CD4-positive, alpha-beta memory T cell (primary cell): Measurements from ENCODE around the gene C2CD4C. TPM values are rescaled to one million over a fixed set of nuclear protein-coding genes. Genes with fewer than 3 reads are reported as not detected.
"Not testable (repeated sequence)": the region's sequence is repeated elsewhere in the genome, so short reads cannot be mapped to it uniquely, and the experiment has no call there.

Source experiments
- CTCF ChIA-PET: fragments of 350-600 bp; sonication (Branson Sonifier 250); formaldehyde crosslinking; loops from one replicate; lab custom pipeline; 2021; ENCODE audit warnings: inconsistent platforms; ENCODE audit not compliant: partially characterized antibody; lab: Charles Lee
- POLR2A ChIA-PET: fragments of 350-600 bp; sonication (Branson Sonifier 250); formaldehyde crosslinking; loops from one replicate; lab custom pipeline; 2021; ENCODE audit not compliant: partially characterized antibody; lab: Charles Lee
- DNase-seq, 5 donors: peaks; one replicate each; pipeline versions ENCODE4 v3.0.0 to v3.0.0-alpha.2; 2020 to 2022; ENCODE audit warnings: mixed read lengths in 1 of 5
- H3K27ac ChIP-seq: one replicate; pipeline ENCODE4 v1.7.0; 2013; ENCODE audit warnings: low read depth, low read length
- H3K27me3 ChIP-seq: 2 replicates; pipeline ENCODE4 v1.7.0; 2013; ENCODE audit warnings: mild to moderate bottlenecking, low read length, moderate library complexity; ENCODE audit not compliant: insufficient read depth
- H3K36me3 ChIP-seq: 2 replicates; pipeline ENCODE4 v1.7.0; 2013; ENCODE audit warnings: mild to moderate bottlenecking, low read length, moderate library complexity; ENCODE audit not compliant: insufficient read depth
- H3K4me1 ChIP-seq: 2 replicates; pipeline ENCODE4 v1.7.0; 2013; ENCODE audit warnings: mild to moderate bottlenecking, low read length, moderate library complexity; ENCODE audit not compliant: insufficient read depth
- H3K4me3 ChIP-seq, 2 donors: one replicate each; pipeline ENCODE4 v1.7.0; 2013; ENCODE audit warnings: low read length in 2 of 2, mild to moderate bottlenecking in 1 of 2
- H3K9me3 ChIP-seq, 2 donors: one replicate each; pipeline ENCODE4 v1.7.0; 2013; ENCODE audit warnings: low read length in 2 of 2, control low read depth in 1 of 2; ENCODE audit not compliant: control insufficient read depth in 1 of 2
- H3K27ac Mint-ChIP-seq, 7 donors: one replicate each; pipeline ENCODE4 v1.8.0; 2020 to 2021; ENCODE audit warnings: mixed read lengths in 7 of 7, mild to moderate bottlenecking in 6 of 7, inconsistent platforms in 3 of 7, moderate library complexity in 3 of 7
- H3K27me3 Mint-ChIP-seq, 2 donors: one replicate each; pipeline ENCODE4 v1.8.0; 2020 to 2021; ENCODE audit warnings: mixed read lengths in 2 of 2
- H3K36me3 Mint-ChIP-seq, 2 donors: one replicate each; pipeline ENCODE4 v1.8.0; 2020 to 2021; ENCODE audit warnings: mixed read lengths in 2 of 2, inconsistent platforms in 1 of 2, mild to moderate bottlenecking in 1 of 2
- H3K4me1 Mint-ChIP-seq, 4 donors: one replicate each; pipeline ENCODE4 v1.8.0; 2020 to 2021; ENCODE audit warnings: mixed read lengths in 4 of 4, mild to moderate bottlenecking in 1 of 4
- H3K4me3 Mint-ChIP-seq, 8 donors: one replicate each; pipeline ENCODE4 v1.8.0; 2020 to 2021; ENCODE audit warnings: mixed read lengths in 8 of 8, mild to moderate bottlenecking in 7 of 8, moderate library complexity in 6 of 8, inconsistent platforms in 3 of 8
- H3K9me3 Mint-ChIP-seq, 8 donors: one replicate each; pipeline ENCODE4 v1.8.0; 2020 to 2021; ENCODE audit warnings: mixed read lengths in 8 of 8, mild to moderate bottlenecking in 5 of 8, inconsistent platforms in 3 of 8, moderate library complexity in 1 of 8
- intact Hi-C: fragments of 100-400 bp; cut with micrococcal nuclease; formaldehyde crosslinking; loops from one replicate; pipeline ENCODE4 v1.15.1; 2023
- polyA plus RNA-seq, 2 donors: library from polyadenylated mRNA; unstranded; fragments of 300-500 nt; fragmentation: Illumina TruSeq; gene quantifications; one replicate each; pipeline ENCODE4 v1.2.3, GENCODE V29; 2021
- total RNA-seq, 2 experiments: library from RNA; stranded (reverse); gene quantifications; one replicate each; pipeline ENCODE4 v1.2.3, GENCODE V29; 2021

The C2CD4C gene
- total and polyA plus RNA-seq, 4 experiments from 2014 or later, result not detected

DNA sequence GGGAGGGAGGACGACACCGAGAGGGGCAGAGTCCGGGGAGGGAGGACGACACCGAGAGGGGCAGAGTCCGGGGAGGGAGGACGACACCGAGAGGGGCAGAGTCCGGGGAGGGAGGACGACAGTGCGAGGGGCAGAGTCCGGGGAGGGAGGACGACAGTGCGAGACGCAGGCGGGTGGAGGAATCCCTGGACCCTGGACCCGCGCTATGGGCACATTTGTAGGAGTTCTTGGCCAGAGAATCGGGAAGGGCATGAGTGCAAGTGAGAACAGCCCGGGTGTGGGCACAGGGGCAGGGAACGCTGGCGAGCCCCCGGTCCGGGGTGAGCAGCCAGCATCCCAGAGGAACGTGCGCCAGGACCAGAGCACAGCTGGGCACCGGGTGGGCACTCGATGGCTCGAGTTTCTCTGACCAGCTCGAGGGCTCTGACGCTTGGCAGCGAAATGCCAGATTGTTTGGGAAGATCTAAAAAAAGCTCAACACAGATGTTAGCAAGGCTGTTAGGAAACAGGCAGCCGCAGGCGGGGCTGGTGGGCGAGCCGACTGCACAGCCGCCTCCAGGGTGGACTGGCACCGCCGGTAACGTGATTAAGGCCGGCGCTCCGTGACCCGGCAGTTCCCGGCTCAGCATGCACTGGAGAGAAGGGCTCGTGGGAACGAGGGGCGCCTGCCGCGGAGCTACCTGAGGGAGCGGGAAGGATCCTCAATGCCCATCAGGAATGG, 17.9 kb upstream of the C2CD4C start:
- Mint-ChIP-seq H3K9me3 (peaks cover 0 to 3% (median 0%) of the 10 kb centered on the region in 8 donors), H3K36me3 (no peaks in the 10 kb centered on the region)
- no peak for DNase-seq

DNA sequence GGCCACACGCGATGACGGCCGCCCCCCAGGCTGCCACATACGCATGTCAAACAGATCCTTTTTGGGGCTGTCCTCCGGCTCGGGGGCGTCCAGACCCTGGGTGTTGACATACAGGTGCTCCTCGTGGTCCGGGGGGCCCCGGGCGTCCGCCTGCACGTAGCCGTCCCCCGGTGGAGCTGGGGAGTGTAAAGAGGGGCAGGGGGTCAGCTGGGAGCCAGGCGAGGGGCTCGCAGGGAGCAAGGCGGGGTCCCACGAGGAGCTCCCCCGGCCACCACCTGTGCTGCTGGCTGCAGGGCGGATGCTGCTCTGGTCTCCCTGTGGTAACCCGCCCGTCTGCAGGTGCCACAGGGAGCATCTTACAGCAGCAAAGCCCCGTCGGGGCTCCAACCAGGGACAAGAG, 16.1 kb upstream of the C2CD4C start:
- H3K27me3 Mint-ChIP-seq, result peaks cover 2 to 3% of the 10 kb centered on the region in 2 donors
- no peaks in the 10 kb centered on the region for H3K4me1 Mint-ChIP-seq
- no peaks in the 10 kb centered on the region for H3K9me3 Mint-ChIP-seq
- ChIA-PET CTCF (no interaction called here), POLR2A (no interaction called here)
- Histone ChIP-seq H3K27ac (no peak overlapping the region), H3K27me3 (no peaks in the 10 kb centered on the region), H3K9me3 (no peaks in the 10 kb centered on the region), H3K4me1 (no peaks in the 10 kb centered on the region), H3K4me3 (no peak overlapping the region), H3K36me3 (no peaks in the 10 kb centered on the region)
- no peak overlapping the region for H3K27ac Mint-ChIP-seq
- intact Hi-C loops, result no loop called here
- no peaks in the 10 kb centered on the region for H3K36me3 Mint-ChIP-seq
- no peak for DNase-seq
- H3K4me3 Mint-ChIP-seq, result no peak overlapping the region

More for the DNA sequence above, 17.9 kb upstream of the C2CD4C start:
- Histone ChIP-seq H3K4me3 (no peak overlapping the region), H3K27ac (no peak overlapping the region), H3K27me3 (no peaks in the 10 kb centered on the region), H3K36me3 (no peaks in the 10 kb centered on the region), H3K4me1 (no peaks in the 10 kb centered on the region), H3K9me3 (no peaks in the 10 kb centered on the region)
- Mint-ChIP-seq H3K4me3 (no peak overlapping the region), H3K4me1 (no peaks in the 10 kb centered on the region), H3K27ac (no peak overlapping the region), H3K27me3 (peaks cover 0 to 2% of the 10 kb centered on the region in 2 donors)
- CTCF ChIA-PET, result no interaction called here
- POLR2A ChIA-PET, result no interaction called here
- intact Hi-C loops, result no loop called here

GRCh38 chr19:424546-424945, 15.6 kb upstream of the C2CD4C start:
- intact Hi-C loops, result no loop called here
- Mint-ChIP-seq H3K4me1 (no peaks in the 10 kb centered on the region), H3K36me3 (no peaks in the 10 kb centered on the region), H3K4me3 (no peak overlapping the region), H3K27me3 (peaks cover 2 to 3% of the 10 kb centered on the region in 2 donors), H3K27ac (no peak overlapping the region), H3K9me3 (no peaks in the 10 kb centered on the region)
- no peaks in the 10 kb centered on the region for H3K4me1 ChIP-seq
- no peaks in the 10 kb centered on the region for H3K27me3 ChIP-seq
- no peaks in the 10 kb centered on the region for H3K36me3 ChIP-seq
- DNase-seq, result no peak
- no peaks in the 10 kb centered on the region for H3K9me3 ChIP-seq
- CTCF ChIA-PET, result no interaction called here
- POLR2A ChIA-PET, result no interaction called here
- no peak overlapping the region for H3K27ac ChIP-seq
- no peak overlapping the region for H3K4me3 ChIP-seq

- no peaks in the 10 kb centered on the region for H3K9me3 Mint-ChIP-seq
Measured at GRCh38 chr19:423691-424466, 14.9 kb upstream of the C2CD4C start.

GRCh38 chr19:422917-423226, 13.9 kb upstream of the C2CD4C start:
- H3K4me3 Mint-ChIP-seq, DNase-seq, H3K4me1 ChIP-seq, H3K27ac Mint-ChIP-seq, H3K36me3 ChIP-seq, intact Hi-C loops, H3K4me3 ChIP-seq, H3K4me1 Mint-ChIP-seq, H3K36me3 Mint-ChIP-seq, CTCF ChIA-PET, H3K27ac ChIP-seq, H3K27me3 Mint-ChIP-seq, POLR2A ChIA-PET, H3K27me3 ChIP-seq, H3K9me3 ChIP-seq, H3K9me3 Mint-ChIP-seq: not testable (repeated sequence)

More at GRCh38 chr19:423691-424466, 14.9 kb upstream of the C2CD4C start:
- H3K36me3 ChIP-seq, result no peaks in the 10 kb centered on the region
- H3K4me1 Mint-ChIP-seq, result no peaks in the 10 kb centered on the region
- no peak overlapping the region for H3K4me3 Mint-ChIP-seq
- DNase-seq, result no peak
- no peaks in the 10 kb centered on the region for H3K4me1 ChIP-seq
- H3K27me3 ChIP-seq, result no peaks in the 10 kb centered on the region
- H3K9me3 ChIP-seq, result no peaks in the 10 kb centered on the region
- ChIA-PET CTCF (no interaction called here), POLR2A (no interaction called here)
- no peaks in the 10 kb centered on the region for H3K36me3 Mint-ChIP-seq
- H3K27me3 Mint-ChIP-seq, result peaks cover 2 to 3% of the 10 kb centered on the region in 2 donors
- H3K27ac ChIP-seq, result no peak overlapping the region
- no peak overlapping the region for H3K27ac Mint-ChIP-seq
- intact Hi-C loops, result no loop called here
- no peak overlapping the region for H3K4me3 ChIP-seq

GRCh38 chr19:422213-422916, 13.4 kb upstream of the C2CD4C start:
- Mint-ChIP-seq H3K27ac (no peak overlapping the region), H3K9me3 (no peaks in the 10 kb centered on the region), H3K27me3 (peaks cover 2 to 3% of the 10 kb centered on the region in 2 donors), H3K36me3 (no peaks in the 10 kb centered on the region), H3K4me3 (no peak overlapping the region), H3K4me1 (no peaks in the 10 kb centered on the region)
- no peak for DNase-seq
- CTCF ChIA-PET, result no interaction called here
- Histone ChIP-seq H3K36me3 (no peaks in the 10 kb centered on the region), H3K27ac (no peak overlapping the region), H3K4me3 (no peak overlapping the region), H3K27me3 (no peaks in the 10 kb centered on the region), H3K4me1 (no peaks in the 10 kb centered on the region), H3K9me3 (no peaks in the 10 kb centered on the region)
- intact Hi-C loops, result no loop called here
- POLR2A ChIA-PET, result no interaction called here

- Mint-ChIP-seq H3K9me3 (no peaks in the 10 kb centered on the region), H3K4me3 (no peak overlapping the region), H3K36me3 (no peaks in the 10 kb centered on the region), H3K27me3 (peaks cover 2 to 3% of the 10 kb centered on the region in 2 donors), H3K27ac (no peak overlapping the region), H3K4me1 (no peaks in the 10 kb centered on the region)
- H3K27me3 ChIP-seq, result no peaks in the 10 kb centered on the region
- no peak overlapping the region for H3K4me3 ChIP-seq
- intact Hi-C loops, result no loop called here
- H3K36me3 ChIP-seq, result no peaks in the 10 kb centered on the region
- ChIA-PET POLR2A (no interaction called here), CTCF (no interaction called here)
- H3K27ac ChIP-seq, result no peak overlapping the region
- DNase-seq, result no peak
- H3K4me1 ChIP-seq, result no peaks in the 10 kb centered on the region
- H3K9me3 ChIP-seq, result no peaks in the 10 kb centered on the region
Measured at GRCh38 chr19:419721-420515, 11.0 kb upstream of the C2CD4C start.
